ENCODE measurements around the gene SCAMP2.

Gene SCAMP2

GRCh38 chr15:74822233-74822632 lies 50.9 kb downstream of the SCAMP2 start:
- no peak overlapping the region for H3K4me3 ChIP-seq (replicated peaks in 1 of 2; ENCODE audit: low read depth in 2 of 2, low read length in 2 of 2)
- no peak for DNase-seq (ENCODE audit: low read depth in 2 of 2)
- no peak for TF ChIP-seq CTCF (IDR thresholded peaks at IDR 0.05; ENCODE audit: low read depth, low read length)

GRCh38 chr15:74821790-74822158 lies 51.4 kb downstream of the SCAMP2 start:
- H3K4me3 ChIP-seq (replicated peaks in 1 of 2; ENCODE audit: low read depth in 2 of 2, low read length in 2 of 2), result no peak overlapping the region
- DNase-seq (ENCODE audit: low read depth in 2 of 2), result no peak
- no peak for TF ChIP-seq CTCF (IDR thresholded peaks at IDR 0.05; ENCODE audit: low read depth, low read length)

- no peak for TF ChIP-seq CTCF (IDR thresholded peaks at IDR 0.05; ENCODE audit: low read depth, low read length)
- DNase-seq (ENCODE audit: low read depth in 2 of 2), result no peak
- no peak overlapping the region for H3K4me3 ChIP-seq (replicated peaks in 1 of 2; ENCODE audit: low read depth in 2 of 2, low read length in 2 of 2)
Measured at GRCh38 chr15:74821091-74821789, 51.9 kb downstream of the SCAMP2 start.

- DNase-seq (ENCODE audit: low read depth in 2 of 2), result no peak
- no peak overlapping the region for H3K4me3 ChIP-seq (replicated peaks in 1 of 2; ENCODE audit: low read depth in 2 of 2, low read length in 2 of 2)
- no peak for TF ChIP-seq CTCF (IDR thresholded peaks at IDR 0.05; ENCODE audit: low read depth, low read length)
Measured at GRCh38 chr15:74820056-74820455, 53.1 kb downstream of the SCAMP2 start.

GRCh38 chr15:74817370-74817737 lies 55.8 kb downstream of the SCAMP2 start:
- TF ChIP-seq CTCF (IDR thresholded peaks at IDR 0.05; ENCODE audit: low read depth, low read length), result peak; percentile 41

GRCh38 chr15:74816624-74817369 lies 56.4 kb downstream of the SCAMP2 start:
- no peak for DNase-seq (ENCODE audit: low read depth in 2 of 2)
- H3K4me3 ChIP-seq (replicated peaks in 1 of 2; ENCODE audit: low read depth in 2 of 2, low read length in 2 of 2), result no peak overlapping the region
- TF ChIP-seq CTCF (IDR thresholded peaks at IDR 0.05; ENCODE audit: low read depth, low read length), result no peak

More at GRCh38 chr15:74817370-74817737, 55.8 kb downstream of the SCAMP2 start:
- DNase-seq (ENCODE audit: low read depth in 2 of 2), result peak; percentile 26 to 30
- H3K4me3 ChIP-seq (replicated peaks in 1 of 2; ENCODE audit: low read depth in 2 of 2, low read length in 2 of 2), result no peak overlapping the region
